ENCODE results near the gene C1QTNF5. TPM values are rescaled to one million over a fixed set of nuclear protein-coding genes. Genes with fewer than 3 reads are reported as not detected.

Gene C1QTNF5
- total and polyA plus RNA-seq, 2 of the 8 experiments (the other 6 are each of a cell fraction or from before 2014, with no cell fraction given) = 2.2 to 2.7 TPM

- Histone ChIP-seq H2BK15ac (ENCODE audit: low read length) (peak overlapping the region; percentile 98; the same call in 1 of the 2 replicates), H3K23me2 (ENCODE audit: low read depth, low read length) (peaks cover 33% of the 10 kb centered on the region), H3K4ac (replicated peaks; ENCODE audit: insufficient read length, low read depth, low read length) (no peak overlapping the region), H2BK20ac (ENCODE audit: low read length) (peak overlapping the region; percentile 96), H4K8ac (ENCODE audit: extremely low read depth, insufficient read depth, low read length) (peak overlapping the region; percentile 74; the same call in 1 of the 2 replicates), H2AK5ac (ENCODE audit: low read depth, low read length) (peak overlapping the region; percentile 93; the same call in 1 of the 2 replicates), H2BK5ac (ENCODE audit: low read depth, low read length) (peak overlapping the region; percentile 91; the same call in 1 of the 2 replicates), H3K9ac (replicated peaks in 1 of 4; ENCODE audit: extremely low read depth in 1 of 4, low read depth in 3 of 4, low read length in 3 of 4) (no peak overlapping the region), H2BK12ac (ENCODE audit: low read depth, low read length) (peak overlapping the region; percentile 98; the same call in 1 of the 2 replicates), H4K5ac (ENCODE audit: insufficient read length, low read depth, low read length) (no peak overlapping the region), H3K14ac (ENCODE audit: insufficient read length) (no peak overlapping the region), H3K9me3 (ENCODE audit: insufficient read depth in 2 of 2, low read depth in 1 of 2, low read length in 1 of 2) (no peaks in the 10 kb centered on the region), H3K4me3 (ENCODE audit: extremely low read depth in 1 of 4, insufficient read depth in 2 of 4, low read depth in 3 of 4, low read length in 4 of 4) (peak overlapping the region in 2 of 4 experiments; percentile 8 to 14; a peak in 2 of 8 replicates), H4K20me1 (replicated peaks in 1 of 2; ENCODE audit: control insufficient read depth in 1 of 2, insufficient read depth in 2 of 2, low read length in 2 of 2) (peaks cover 2% of the 10 kb centered on the region in 2 experiments), H3K23ac (ENCODE audit: insufficient read length) (no peak overlapping the region), H3K79me1 (ENCODE audit: low read depth, low read length) (no peaks in the 10 kb centered on the region), H3K4me2 (ENCODE audit: insufficient read depth in 1 of 2, low read depth in 2 of 2, low read length in 2 of 2) (peak overlapping the region; percentile 84 to 97; a peak in 3 of 4 replicates), H4K91ac (replicated peaks; ENCODE audit: insufficient read length, low read length) (peak overlapping the region; percentile 48), H3K27ac (ENCODE audit: low read depth, low read length) (no peak overlapping the region), H3K18ac (ENCODE audit: extremely low read depth, low read length) (peak overlapping the region; percentile 48; the same call in 1 of the 2 replicates), H3K36me3 (ENCODE audit: control insufficient read depth in 2 of 4, insufficient read depth in 4 of 4, low read length in 3 of 4) (no peaks in the 10 kb centered on the region), H3K56ac (replicated peaks; ENCODE audit: insufficient read length, low read depth, low read length) (no peak overlapping the region), H3K27me3 (replicated peaks in 1 of 4; ENCODE audit: control insufficient read depth in 3 of 4, extremely low read depth in 1 of 4, insufficient read depth in 3 of 4, low read length in 3 of 4) (peaks cover 5 to 46% (median 36%) of the 10 kb centered on the region in 4 experiments), H2BK120ac (replicated peaks; ENCODE audit: low read depth, low read length) (no peak overlapping the region), H3K79me2 (ENCODE audit: control insufficient read depth in 1 of 2, insufficient read depth in 2 of 2, low read length in 2 of 2) (no peaks in the 10 kb centered on the region), H2AFZ (ENCODE audit: low read length) (no peak overlapping the region), H3K4me1 (replicated peaks in 1 of 4; ENCODE audit: control insufficient read depth in 3 of 4, insufficient read depth in 4 of 4, low read length in 3 of 4) (peaks cover 11 to 53% (median 48%) of the 10 kb centered on the region in 4 experiments)
- ChIA-PET POLR2A (ENCODE audit: partially characterized antibody) (interaction anchor here (0.7 to 5.4 kb wide), 13 partner anchors 10 to 299 kb away, joined by 3 to 44 read pairs (median 6); partner anchors contain the start of genes C1QTNF5, CBL, HINFP and HMBS), CTCF (ENCODE audit: partially characterized antibody) (interaction anchor here (1.2 to 16.8 kb wide), 7 partner anchors 10 to 68 kb away, joined by 3 to 415 read pairs (median 5); partner anchors contain the start of genes C1QTNF5, MFRP, RNF26 and USP2)
- TF ChIP-seq POLR2A (IDR thresholded peaks at IDR 0.05; ENCODE audit: control extremely low read depth in 1 of 2, low read depth in 2 of 2, low read length in 2 of 2) (peak in 1 of 2 experiments; percentile 32; a peak in 1 of 3 replicates), TAF1 (IDR thresholded peaks at IDR 0.05; ENCODE audit: low read depth, low read length) (0 out of 2 replicates have a peak, but pooled peaks have one; percentile 30), CREB1 (IDR thresholded peaks at IDR 0.05) (peak; percentile 74), CTBP2 (IDR thresholded peaks at IDR 0.05; ENCODE audit: borderline replicate concordance, insufficient read depth, insufficient read length, low read length) (no peak), RBBP5 (IDR thresholded peaks at IDR 0.05; ENCODE audit: borderline replicate concordance, low read depth, low read length) (0 out of 2 replicates have a peak, but pooled peaks have one; percentile 29)
- WGBS, 2 experiments (ENCODE audit: extremely low coverage in 1 of 2, insufficient coverage in 1 of 2, insufficient read length in 1 of 2, insufficient replicate concordance in 2 of 2, low coverage in 1 of 2, low lambda C conversion rate in 2 of 2, missing lambda C conversion rate in 1 of 2) = 56% methylated on average over 18 of the region's 22 CpGs; no CpG with 5 or more reads in 1 of the 2 experiments
- FAIRE-seq = no peak
- no peak for DNase-seq (ENCODE audit: low read depth in 1 of 2, low spot score in 2 of 2)
Measured at GRCh38 chr11:119318240-119319135, 22.2 kb downstream of the C1QTNF5 start.

All from H1 (cell line).